Left kidney (tissue), 8 donors: ENCODE data around the gene CFAP107. TPM values are rescaled to one million over a fixed set of nuclear protein-coding genes. Genes with fewer than 3 reads are reported as not detected.
A peak's percentile ranks its signal among the peaks of the same experiment; 100 is the strongest.
"Not testable (repeated sequence)": the region's sequence is repeated elsewhere in the genome, so short reads cannot be mapped to it uniquely, and the experiment has no call there.

Experiments used
- DNase-seq: peaks from one replicate; pipeline ENCODE4 v3.0.0-alpha.2; 2013
- long read RNA-seq, 8 donors: transcript quantifications; one replicate each; lab custom pipeline, GENCODE V29; 2026
- polyA plus RNA-seq: library from polyadenylated mRNA; unstranded; fragments of 120-200 nt; gene quantifications from one replicate; pipeline ENCODE4 v1.2.1, GENCODE V29; 2013; ENCODE audit not compliant: insufficient read length

CFAP107 gene
- polyA plus RNA-seq, result 0.50 TPM
- long read RNA-seq, donor 1, result 0 reads
- long read RNA-seq, donor 2, result 0 reads
- long read RNA-seq, donor 3, result 0 reads
- long read RNA-seq, donor 4, result 0 reads
- long read RNA-seq, donor 5, result 0 reads
- long read RNA-seq, donor 6, result 0 reads
- long read RNA-seq, donor 7, partial matches to known transcripts, result 0 of 1 reads
- long read RNA-seq, donor 7, other reads (novel, unspliced or antisense), result 0 of 1 reads
- long read RNA-seq, donor 8, result 0 reads

GRCh38 chr1:12745992-12746323, at the start of gene CFAP107:
CFAP107 (plus strand) TSS chr1:12746200; CDS start chr1:12746431, 231 bp downstream.
- peak; percentile 20 for DNase-seq

- no peak for DNase-seq
Observed at GRCh38 chr1:12696658-12697057, 49.3 kb upstream of the CFAP107 start.

- DNase-seq, result no peak
Observed at GRCh38 chr1:12697397-12697796, 48.6 kb upstream of the CFAP107 start.

GRCh38 chr1:12703821-12704451, 42.1 kb upstream of the CFAP107 start:
- DNase-seq, result no peak

- no peak for DNase-seq
Observed at GRCh38 chr1:12706061-12706460, 39.9 kb upstream of the CFAP107 start.

- DNase-seq, result no peak
Observed at GRCh38 chr1:12708396-12709090, 37.5 kb upstream of the CFAP107 start.

- no peak for DNase-seq
Observed at GRCh38 chr1:12709091-12709491, 36.9 kb upstream of the CFAP107 start.

GRCh38 chr1:12709696-12710095, 36.3 kb upstream of the CFAP107 start:
- DNase-seq, result no peak

GRCh38 chr1:12711536-12711935, 34.5 kb upstream of the CFAP107 start:
- DNase-seq, result no peak

GRCh38 chr1:12712076-12712475, 33.9 kb upstream of the CFAP107 start:
- no peak for DNase-seq

GRCh38 chr1:12712929-12713328, 33.1 kb upstream of the CFAP107 start:
- no peak for DNase-seq

- DNase-seq, result not testable (repeated sequence)
Observed at GRCh38 chr1:12713651-12714050, 32.3 kb upstream of the CFAP107 start.

GRCh38 chr1:12714710-12715475, 31.1 kb upstream of the CFAP107 start:
- DNase-seq, result no peak

- DNase-seq, result no peak
Observed at GRCh38 chr1:12715896-12716437, 30.0 kb upstream of the CFAP107 start, which contains the start of gene AADACL3. AADACL3 (plus strand) TSS chr1:12716110; CDS start chr1:12716177, 67 bp downstream.

- DNase-seq, result no peak
Observed at GRCh38 chr1:12717301-12717838, 28.6 kb upstream of the CFAP107 start.

- no peak for DNase-seq
Observed at GRCh38 chr1:12722626-12723025, 23.4 kb upstream of the CFAP107 start.

GRCh38 chr1:12728391-12728790, 17.6 kb upstream of the CFAP107 start:
- no peak for DNase-seq

- DNase-seq, result no peak
Observed at GRCh38 chr1:12730156-12730555, 15.8 kb upstream of the CFAP107 start.

- not testable (repeated sequence) for DNase-seq
Observed at GRCh38 chr1:12731084-12731483, 14.9 kb upstream of the CFAP107 start.

GRCh38 chr1:12734651-12735050, 11.3 kb upstream of the CFAP107 start:
- no peak for DNase-seq

- DNase-seq, result no peak
Observed at GRCh38 chr1:12738934-12739333, 7.1 kb upstream of the CFAP107 start.

GRCh38 chr1:12739613-12740012, 6.4 kb upstream of the CFAP107 start:
- DNase-seq, result no peak
